Vagina (tissue), 2 donors: ENCODE data around the gene PAX8. TPM values are rescaled to one million over a fixed set of nuclear protein-coding genes. Genes with fewer than 3 reads are reported as not detected.
"Not testable (repeated sequence)": the region's sequence is repeated elsewhere in the genome, so short reads cannot be mapped to it uniquely, and the experiment has no call there.

Experiments used
- DNase-seq, 2 donors: peaks; one replicate each; pipeline ENCODE4 v3.0.0-alpha.2; 2017; ENCODE audit errors: extremely low spot score in 2 of 2
- H3K27ac ChIP-seq: fragments of 200-600 bp; sonication (generic); one replicate; pipeline ENCODE4 v1.5.1; 2019
- H3K27me3 ChIP-seq: fragments of 200-600 bp; sonication (generic); one replicate; pipeline ENCODE4 v1.5.1; 2019
- H3K36me3 ChIP-seq, 2 donors: fragments of 200-600 bp; sonication (generic); one replicate each; pipeline ENCODE4 v1.5.1; 2017 to 2019
- H3K4me1 ChIP-seq: fragments of 200-600 bp; sonication (generic); one replicate; pipeline ENCODE4 v1.5.1; 2019
- H3K4me3 ChIP-seq, 2 donors: fragments of 200-600 bp; sonication (generic); 1 replicate in 1 of 2; 2 replicates in 1 of 2; pipeline ENCODE4 v1.5.1; 2016 to 2019
- H3K9me3 ChIP-seq: fragments of 200-600 bp; sonication (generic); one replicate; pipeline ENCODE4 v1.5.1; 2019
- POLR2A ChIP-seq, 2 donors: fragments of 450-650 bp; IDR thresholded peaks; one replicate each; pipeline ENCODE4 v1.6.1; 2017; ENCODE audit warnings: antibody characterized with exemption in 2 of 2, mild to moderate bottlenecking in 2 of 2, moderate library complexity in 2 of 2
- POLR2AphosphoS5 ChIP-seq, 2 donors: sonication (generic); formaldehyde crosslinking; IDR thresholded peaks; one replicate each; pipeline ENCODE4 v1.9.0; 2017; ENCODE audit warnings: antibody characterized with exemption in 2 of 2, mild to moderate bottlenecking in 2 of 2, low read depth in 1 of 2; ENCODE audit not compliant: insufficient read depth in 1 of 2
- intact Hi-C: fragments of 100-400 bp; cut with DNase I; formaldehyde crosslinking; loops from one replicate; pipeline ENCODE4 v1.15.1; 2023
- total RNA-seq: library from RNA; depleted of rRNA; stranded (reverse); fragments of >200 nt; gene quantifications from one replicate; pipeline ENCODE4 v1.2.3, GENCODE V29; 2016
- TF ChIP-seq, protein P1 (sequence below), 3 experiments: fragments of 450-650 bp in 2 of 3; fragments of 200-600 bp in 1 of 3; sonication (generic) in 1 of 3; IDR thresholded peaks; one replicate each; pipeline ENCODE4 v1.5.1; 2017 to 2019; ENCODE audit warnings: antibody characterized with exemption in 3 of 3, mild to moderate bottlenecking in 2 of 3, moderate library complexity in 2 of 3

Gene PAX8
- total RNA-seq, 1 donor from 2014 or later, result 1.7 TPM

DNA sequence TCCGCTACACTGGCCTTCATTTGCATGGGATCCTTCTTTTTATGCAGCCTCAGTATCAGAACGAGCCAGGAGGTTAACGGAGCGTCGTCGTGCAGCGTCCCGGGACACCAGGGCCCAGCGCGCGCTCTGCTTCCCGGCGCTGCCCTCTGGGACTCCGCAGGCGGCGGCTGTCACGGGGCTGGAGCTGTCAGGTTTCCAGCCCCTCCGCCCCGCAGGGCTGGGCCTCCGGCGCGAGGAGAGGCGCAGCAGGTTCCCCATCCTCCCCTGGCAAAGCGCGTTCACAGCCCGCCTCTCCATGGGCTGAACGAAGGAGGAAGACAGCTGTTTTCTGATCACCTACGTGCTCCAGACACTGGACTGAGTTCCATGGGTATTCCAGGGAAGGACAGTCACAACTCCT is 12.5 kb upstream of the PAX8 start:
- Histone ChIP-seq H3K4me3 (no peak overlapping the region), H3K9me3 (no peaks in the 10 kb centered on the region), H3K27ac (no peak overlapping the region), H3K36me3 (no peaks in the 10 kb centered on the region), H3K4me1 (no peaks in the 10 kb centered on the region), H3K27me3 (no peaks in the 10 kb centered on the region)
- no peak for DNase-seq
- intact Hi-C loops, result no loop called here
- TF ChIP-seq, protein P1, sequence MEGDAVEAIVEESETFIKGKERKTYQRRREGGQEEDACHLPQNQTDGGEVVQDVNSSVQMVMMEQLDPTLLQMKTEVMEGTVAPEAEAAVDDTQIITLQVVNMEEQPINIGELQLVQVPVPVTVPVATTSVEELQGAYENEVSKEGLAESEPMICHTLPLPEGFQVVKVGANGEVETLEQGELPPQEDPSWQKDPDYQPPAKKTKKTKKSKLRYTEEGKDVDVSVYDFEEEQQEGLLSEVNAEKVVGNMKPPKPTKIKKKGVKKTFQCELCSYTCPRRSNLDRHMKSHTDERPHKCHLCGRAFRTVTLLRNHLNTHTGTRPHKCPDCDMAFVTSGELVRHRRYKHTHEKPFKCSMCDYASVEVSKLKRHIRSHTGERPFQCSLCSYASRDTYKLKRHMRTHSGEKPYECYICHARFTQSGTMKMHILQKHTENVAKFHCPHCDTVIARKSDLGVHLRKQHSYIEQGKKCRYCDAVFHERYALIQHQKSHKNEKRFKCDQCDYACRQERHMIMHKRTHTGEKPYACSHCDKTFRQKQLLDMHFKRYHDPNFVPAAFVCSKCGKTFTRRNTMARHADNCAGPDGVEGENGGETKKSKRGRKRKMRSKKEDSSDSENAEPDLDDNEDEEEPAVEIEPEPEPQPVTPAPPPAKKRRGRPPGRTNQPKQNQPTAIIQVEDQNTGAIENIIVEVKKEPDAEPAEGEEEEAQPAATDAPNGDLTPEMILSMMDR (IDR thresholded peaks at IDR 0.05), result no peak
- TF ChIP-seq POLR2A (IDR thresholded peaks at IDR 0.05) (no peak), POLR2AphosphoS5 (IDR thresholded peaks at IDR 0.05; ENCODE audit: insufficient read depth in 1 of 2, low read depth in 1 of 2) (no peak)

- intact Hi-C loops, H3K36me3 ChIP-seq, DNase-seq, H3K27ac ChIP-seq, H3K27me3 ChIP-seq, H3K4me3 ChIP-seq, H3K9me3 ChIP-seq: not testable (repeated sequence)
- peaks cover 16% of the 10 kb centered on the region for H3K4me1 ChIP-seq
These were observed 10.0 kb upstream of the PAX8 start for GRCh38 chr2:113288674-113289149.

DNA sequence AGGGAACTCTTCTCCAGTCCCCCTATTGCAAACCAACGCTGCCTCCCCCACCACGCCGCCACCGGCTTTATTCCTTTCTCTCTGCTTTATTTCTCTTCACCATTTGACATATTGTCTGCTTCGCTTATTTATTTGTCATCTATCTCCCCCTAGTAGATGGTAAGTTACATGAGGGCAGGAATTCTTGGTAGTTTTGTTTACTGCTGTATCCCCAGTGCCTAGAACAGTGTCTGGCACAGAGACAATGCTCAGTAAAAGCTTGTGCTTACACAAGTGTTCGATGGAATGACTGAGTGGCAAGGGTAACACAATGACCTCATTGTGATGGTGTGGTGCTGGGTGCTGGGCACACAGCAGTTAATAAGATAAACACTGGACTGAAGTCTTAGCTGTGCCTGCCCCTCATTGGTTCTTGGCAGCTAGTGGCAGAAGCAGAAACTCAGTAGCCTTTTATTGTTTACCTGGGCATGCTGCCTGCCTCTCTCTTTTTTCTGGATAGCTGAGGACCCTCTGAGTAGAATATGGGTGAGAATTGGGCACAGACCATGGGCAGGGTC is 9.5 kb upstream of the PAX8 start:
- DNase-seq, H3K27me3 ChIP-seq, intact Hi-C loops, H3K9me3 ChIP-seq, H3K27ac ChIP-seq, H3K4me3 ChIP-seq, H3K36me3 ChIP-seq: not testable (repeated sequence)
- H3K4me1 ChIP-seq, result peaks cover 21% of the 10 kb centered on the region

DNA sequence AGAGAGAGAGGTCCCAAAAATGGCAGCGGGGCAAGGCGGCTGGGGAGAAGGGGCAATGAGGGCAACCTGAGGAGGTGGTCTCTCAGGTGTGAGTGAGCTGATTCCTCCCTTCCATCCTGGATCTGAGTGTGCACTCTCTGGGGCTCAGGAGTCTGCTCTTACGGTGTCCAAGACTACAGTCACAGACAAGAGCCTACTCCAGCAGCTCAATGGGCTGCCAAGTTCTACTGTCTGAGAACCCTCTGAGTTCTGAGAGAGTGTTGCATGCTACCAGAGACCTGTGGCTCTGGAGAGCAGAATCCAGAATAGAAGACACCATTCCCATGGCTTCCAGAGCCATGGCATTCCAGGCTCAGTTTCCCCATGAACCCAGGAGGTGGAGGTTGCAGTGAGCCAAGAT is 7.1 kb upstream of the PAX8 start:
- Histone ChIP-seq H3K36me3 (no peaks in the 10 kb centered on the region), H3K9me3 (no peaks in the 10 kb centered on the region), H3K4me3 (no peak overlapping the region), H3K4me1 (peaks cover 25% of the 10 kb centered on the region), H3K27ac (no peak overlapping the region), H3K27me3 (no peaks in the 10 kb centered on the region)
- DNase-seq, result no peak
- TF ChIP-seq, protein P1 (IDR thresholded peaks at IDR 0.05), result no peak
- no peak for TF ChIP-seq POLR2AphosphoS5 (IDR thresholded peaks at IDR 0.05; ENCODE audit: insufficient read depth in 1 of 2, low read depth in 1 of 2)
- intact Hi-C loops, result no loop called here

DNA sequence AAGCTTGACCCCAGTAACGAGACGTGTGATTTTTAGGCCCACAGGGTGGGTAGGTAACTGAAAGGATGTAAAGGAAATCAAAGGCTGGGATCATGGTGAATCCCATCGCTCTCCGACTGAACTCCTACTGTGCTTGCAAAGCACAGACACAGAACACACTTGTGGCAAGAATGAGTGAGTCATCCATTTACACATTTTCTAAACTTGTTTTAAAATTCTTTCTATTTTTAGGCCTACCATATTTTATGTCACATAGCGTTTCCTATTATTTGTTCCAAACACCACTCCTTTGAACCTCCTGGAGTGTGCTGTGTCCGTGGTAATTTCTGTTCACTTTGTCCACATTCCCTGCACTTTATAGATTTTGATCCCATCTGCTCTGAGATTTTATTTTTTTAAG is 6.3 kb upstream of the PAX8 start:
- H3K36me3 ChIP-seq, H3K27me3 ChIP-seq, H3K9me3 ChIP-seq, DNase-seq, H3K4me3 ChIP-seq, intact Hi-C loops: not testable (repeated sequence)
- peaks cover 25% of the 10 kb centered on the region for H3K4me1 ChIP-seq
- H3K27ac ChIP-seq, result peak overlapping the region; percentile 46

GRCh38 chr2:113284476-113284875 is 5.8 kb upstream of the PAX8 start:
- H3K27ac ChIP-seq, result peak overlapping the region; percentile 46
- TF ChIP-seq POLR2AphosphoS5 (IDR thresholded peaks at IDR 0.05; ENCODE audit: insufficient read depth in 1 of 2, low read depth in 1 of 2) (no peak), POLR2A (IDR thresholded peaks at IDR 0.05) (no peak)
- TF ChIP-seq, protein P1 (IDR thresholded peaks at IDR 0.05), result no peak

More at GRCh38 chr2:113284476-113284875, 5.8 kb upstream of the PAX8 start:
- intact Hi-C loops, result no loop called here
- H3K27me3 ChIP-seq, result no peaks in the 10 kb centered on the region
- no peaks in the 10 kb centered on the region for H3K9me3 ChIP-seq
- H3K4me3 ChIP-seq, result no peak overlapping the region
- H3K4me1 ChIP-seq, result peaks cover 25% of the 10 kb centered on the region
- DNase-seq, result no peak
- no peaks in the 10 kb centered on the region for H3K36me3 ChIP-seq
